AG04450 (cell line): ENCODE measurements around the gene ALDOB. TPM values are rescaled to one million over a fixed set of nuclear protein-coding genes. Genes with fewer than 3 reads are reported as not detected.

ENCODE experiments used
- CTCF ChIA-PET: fragments of 300-600, 350-600 bp; formaldehyde crosslinking; extraction: SDS; loops from one replicate; lab custom pipeline; 2022; ENCODE audit warnings: antibody characterized with exemption, inconsistent platforms; lab: Charles Lee
- POLR2A ChIA-PET: fragments of 350-600 bp; formaldehyde crosslinking; extraction: SDS; loops from one replicate; lab custom pipeline; 2021; ENCODE audit warnings: antibody characterized with exemption, inconsistent platforms; lab: Yijun Ruan, JAX
- DNase-seq: peaks from one replicate; pipeline ENCODE4 v3.0.0-alpha.2; 2011; ENCODE audit warnings: low read depth, low spot score
- H3K27ac ChIP-seq: one replicate; pipeline ENCODE4 v1.5.1; 2012; ENCODE audit warnings: low read depth, low read length, control low read depth
- H3K27me3 ChIP-seq: one replicate; pipeline ENCODE4 v1.6.0; 2012; ENCODE audit warnings: low read length; ENCODE audit not compliant: control insufficient read depth, insufficient read depth
- H3K4me3 ChIP-seq: 2 replicates; pipeline ENCODE4 v1.5.1; 2011; ENCODE audit warnings: mild to moderate bottlenecking, low read depth, low read length, control low read depth
- H3K9me3 ChIP-seq: 2 replicates; pipeline ENCODE4 v1.5.1; 2012; ENCODE audit warnings: low read length; ENCODE audit not compliant: control insufficient read depth, insufficient read depth
- CTCF ChIP-seq: IDR thresholded peaks from 2 replicates; pipeline ENCODE4 v1.5.1; 2011; ENCODE audit warnings: low read depth, low read length, control low read depth, inconsistent platforms
- polyA plus RNA-seq: library from polyadenylated mRNA; depleted of rRNA; stranded (reverse); fragments of >200 nt; gene quantifications from 2 replicates; pipeline ENCODE4 v1.2.3, GENCODE V29; 2011

Gene ALDOB
- polyA plus RNA-seq, 1 experiment: not detected

GRCh38 chr9:101442318-101442717, 6.7 kb upstream of the ALDOB start:
- H3K9me3 ChIP-seq: no peaks in the 10 kb centered on the region; the same call in 1 of the 2 replicates
- CTCF ChIA-PET: interaction anchor here (1.4 kb wide), 1 partner anchor 16 kb away, joined by 4 read pairs; no protein-coding TSS in a partner anchor
- H3K27me3 ChIP-seq: peaks cover 4% of the 10 kb centered on the region
- H3K4me3 ChIP-seq: no peak overlapping the region
- no peak for TF ChIP-seq CTCF
- no peak for DNase-seq
- POLR2A ChIA-PET: no interaction called here
- no peak overlapping the region for H3K27ac ChIP-seq

- no peak overlapping the region for H3K4me3 ChIP-seq
- ChIA-PET POLR2A (no interaction called here), CTCF (no interaction called here)
- no peak overlapping the region for H3K27ac ChIP-seq
- H3K9me3 ChIP-seq: no peaks in the 10 kb centered on the region; the same call in 1 of the 2 replicates
- no peak for DNase-seq
- H3K27me3 ChIP-seq: peaks cover 4% of the 10 kb centered on the region
- no peak for TF ChIP-seq CTCF
Measured at GRCh38 chr9:101440714-101441230, 5.2 kb upstream of the ALDOB start.

GRCh38 chr9:101438523-101438922, 2.9 kb upstream of the ALDOB start:
- H3K4me3 ChIP-seq: no peak overlapping the region
- CTCF ChIA-PET: no interaction called here
- no peak for TF ChIP-seq CTCF
- DNase-seq: no peak
- H3K9me3 ChIP-seq: no peaks in the 10 kb centered on the region; the same call in 1 of the 2 replicates
- POLR2A ChIA-PET: no interaction called here
- no peak overlapping the region for H3K27ac ChIP-seq
- peaks cover 4% of the 10 kb centered on the region for H3K27me3 ChIP-seq

DNA sequence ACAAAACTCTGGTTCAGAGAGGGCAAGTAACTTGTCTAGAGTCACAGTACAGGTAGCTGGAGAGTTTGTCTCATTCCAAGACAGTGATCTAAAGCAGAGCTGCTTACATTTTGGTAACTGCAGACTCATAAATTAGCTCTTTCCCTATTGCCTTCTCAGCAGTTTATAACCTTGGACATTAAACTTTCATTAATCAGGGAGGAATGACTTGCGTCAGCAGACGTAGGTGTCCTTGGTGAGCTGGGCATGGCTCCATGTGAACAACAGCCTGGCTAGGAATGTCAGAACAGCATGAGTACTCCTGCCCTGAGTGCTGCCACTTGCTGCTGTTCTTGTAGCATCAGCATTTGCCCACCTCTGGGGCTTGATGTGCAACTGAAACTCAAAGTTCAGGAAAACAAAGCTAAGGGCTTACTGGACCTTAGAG, 2.2 kb upstream of the ALDOB start:
- no peaks in the 10 kb centered on the region; the same call in 1 of the 2 replicates for H3K9me3 ChIP-seq
- H3K4me3 ChIP-seq: no peak overlapping the region
- no peak for DNase-seq
- ChIA-PET CTCF (interaction anchor here (0.8 kb wide), 1 partner anchor 21 kb away, joined by 3 read pairs; no protein-coding TSS in a partner anchor), POLR2A (no interaction called here)
- H3K27me3 ChIP-seq: no peaks in the 10 kb centered on the region
- no peak for TF ChIP-seq CTCF
- no peak overlapping the region for H3K27ac ChIP-seq

GRCh38 chr9:101434998-101435397, 576 bp downstream of the ALDOB start:
- H3K9me3 ChIP-seq: no peaks in the 10 kb centered on the region
- DNase-seq: no peak
- ChIA-PET CTCF (interaction anchor here (1.6 kb wide), 1 partner anchor 24 kb away, joined by 5 read pairs; no protein-coding TSS in a partner anchor), POLR2A (no interaction called here)
- no peak overlapping the region for H3K4me3 ChIP-seq
- H3K27me3 ChIP-seq: no peaks in the 10 kb centered on the region
- no peak for TF ChIP-seq CTCF
- H3K27ac ChIP-seq: no peak overlapping the region
